ENCODE data around the gene ARL8A. TPM values are rescaled to one million over a fixed set of nuclear protein-coding genes. Genes with fewer than 3 reads are reported as not detected.

The ARL8A gene
- total and polyA plus RNA-seq, 2 experiments from 2014 or later = 30.3 to 32.7 TPM

GRCh38 chr1:202149566-202149965 is 5.0 kb upstream of the ARL8A start:
- Mint-ChIP-seq H3K4me3 (no peak overlapping the region), H3K27me3 (ENCODE audit: insufficient read depth, low read depth, poor library complexity) (peaks cover 10% of the 10 kb centered on the region)
- H3K9me2 ChIP-seq (ENCODE audit: insufficient read depth) = no peaks in the 10 kb centered on the region

More at GRCh38 chr1:202149566-202149965, 5.0 kb upstream of the ARL8A start:
- Histone ChIP-seq H3K4me2 (no peak overlapping the region), H3K36me3 (ENCODE audit: insufficient read depth) (no peaks in the 10 kb centered on the region), H3K27ac (ENCODE audit: low read depth) (no peak overlapping the region), H3F3A (replicated peaks; ENCODE audit: low read depth) (no peaks in the 10 kb centered on the region), H3K4me1 (ENCODE audit: insufficient read depth) (peaks cover 8% of the 10 kb centered on the region), H3K79me2 (replicated peaks; ENCODE audit: insufficient read depth) (no peaks in the 10 kb centered on the region), H2AFZ (no peak overlapping the region), H3K4me3 (no peak overlapping the region), H4K20me1 (replicated peaks; ENCODE audit: insufficient read depth) (no peaks in the 10 kb centered on the region), H3K27me3 (ENCODE audit: insufficient read depth) (0 out of 2 replicates have a peak, but pooled peaks cover 7% of the 10 kb centered on the region)
- peaks cover 12% of the 10 kb centered on the region for H3K4me1 Mint-ChIP-seq
- TF ChIP-seq EZH2phosphoT487 (IDR thresholded peaks at IDR 0.05; ENCODE audit: unreplicated experiment) (no peak), CREB1 (CRISPR knock-in tag; IDR thresholded peaks at IDR 0.05; ENCODE audit: low read depth) (no peak), ZNF331 (CRISPR knock-in tag; IDR thresholded peaks at IDR 0.05; ENCODE audit: low read depth) (no peak), EZH2 (IDR thresholded peaks at IDR 0.05; ENCODE audit: low read depth, unreplicated experiment) (no peak), NANOG (IDR thresholded peaks at IDR 0.05; ENCODE audit: borderline replicate concordance) (no peak), JUNB (IDR thresholded peaks at IDR 0.05; ENCODE audit: unreplicated experiment) (no peak), ZNF114 (CRISPR knock-in tag; IDR thresholded peaks at IDR 0.05) (no peak), ZNF462 (CRISPR knock-in tag; IDR thresholded peaks at IDR 0.05) (no peak), STAT1 (IDR thresholded peaks at IDR 0.05; ENCODE audit: unreplicated experiment) (no peak)
- ATAC-seq (no peak), DNase-seq (ENCODE audit: low spot score) (no peak)
- no peaks in the 10 kb centered on the region; the same call in 2 of the 3 replicates for H3K9me3 Mint-ChIP-seq
- H3K27ac Mint-ChIP-seq = no peak overlapping the region
- no peaks in the 10 kb centered on the region for H3K36me3 Mint-ChIP-seq (ENCODE audit: low read depth)
